HEK293 (cell line): ENCODE results near the gene EFCAB14.

Experiments used
- CTCF ChIA-PET: fragments of 350-600 bp; formaldehyde crosslinking; extraction: SDS; loops from one replicate; lab custom pipeline; 2021; ENCODE audit warnings: antibody characterized with exemption; lab: Yijun Ruan, JAX
- POLR2A ChIA-PET: fragments of 300-600 bp; formaldehyde crosslinking; extraction: SDS; loops from one replicate; lab custom pipeline; 2020; ENCODE audit warnings: antibody characterized with exemption, inconsistent platforms; lab: Yijun Ruan, JAX
- H3K27ac ChIP-seq: fragments of 200-500 bp; sonication (Bioruptor generic); 2 replicates; pipeline ENCODE4 v1.5.1; 2014; ENCODE audit warnings: low read depth, low read length, control low read depth, inconsistent platforms; ENCODE audit errors: extremely low read depth
- H3K36me3 ChIP-seq, 2 experiments: fragments of 200-500 bp in 1 of 2; sonication (Bioruptor generic) in 1 of 2; 1 replicate in 1 of 2; 2 replicates in 1 of 2; pipeline ENCODE4 v1.5.1; 2014 to 2017; ENCODE audit warnings: inconsistent platforms in 2 of 2, low read length in 2 of 2; ENCODE audit not compliant: control insufficient read depth in 2 of 2, insufficient read depth in 1 of 2
- H3K4me1 ChIP-seq: fragments of 200-500 bp; sonication (Bioruptor generic); 2 replicates; pipeline ENCODE4 v1.5.1; 2014; ENCODE audit warnings: mild to moderate bottlenecking, low read length, inconsistent platforms; ENCODE audit not compliant: control insufficient read depth, insufficient read depth
- H3K4me3 ChIP-seq: 2 replicates; pipeline ENCODE4 v1.5.1; 2011; ENCODE audit warnings: low read depth, mild to moderate bottlenecking, control low read depth, low read length, moderate library complexity
- H3K9me3 ChIP-seq: fragments of 200-500 bp; sonication (Bioruptor generic); 2 replicates; pipeline ENCODE4 v1.5.1; 2014; ENCODE audit warnings: low read depth, low read length, inconsistent platforms; ENCODE audit not compliant: control insufficient read depth, insufficient read depth
- HOXC10 ChIP-seq: sonication (generic); formaldehyde crosslinking; IDR thresholded peaks from 2 replicates; pipeline ENCODE4 v1.8.1; 2023; ENCODE audit warnings: mild to moderate bottlenecking, missing genetic modification reagents
- OVOL3 ChIP-seq: fragments of 450-650 bp; formaldehyde crosslinking; IDR thresholded peaks from 2 replicates; pipeline ENCODE4 v1.5.1; 2016; ENCODE audit warnings: missing biosample characterization, missing genetic modification characterization
- RBAK ChIP-seq: fragments of 450-650 bp; formaldehyde crosslinking; IDR thresholded peaks from 2 replicates; pipeline ENCODE4 v1.5.1; 2016; ENCODE audit warnings: missing biosample characterization, missing genetic modification characterization
- ZFP37 ChIP-seq: fragments of 450-650 bp; formaldehyde crosslinking; IDR thresholded peaks from 2 replicates; pipeline ENCODE4 v1.5.1; 2016; ENCODE audit warnings: missing biosample characterization, missing genetic modification characterization
- ZNF169 ChIP-seq: fragments of 450-650 bp; formaldehyde crosslinking; IDR thresholded peaks from 2 replicates; pipeline ENCODE4 v1.5.1; 2016; ENCODE audit warnings: missing biosample characterization, missing genetic modification characterization
- ZNF239 ChIP-seq: fragments of 450-650 bp; formaldehyde crosslinking; IDR thresholded peaks from 2 replicates; pipeline ENCODE4 v1.5.1; 2016; ENCODE audit warnings: missing biosample characterization, missing genetic modification characterization
- ZNF248 ChIP-seq: fragments of 450-650 bp; formaldehyde crosslinking; IDR thresholded peaks from 2 replicates; pipeline ENCODE4 v1.5.1; 2017; ENCODE audit warnings: missing biosample characterization, missing genetic modification characterization
- ZNF366 ChIP-seq: fragments of 450-650 bp; formaldehyde crosslinking; conservative IDR thresholded peaks from 2 replicates; pipeline ENCODE4 v1.5.1; 2016; ENCODE audit warnings: missing biosample characterization, missing genetic modification characterization
- ZNF473 ChIP-seq: fragments of 450-650 bp; formaldehyde crosslinking; IDR thresholded peaks from 2 replicates; pipeline ENCODE4 v1.5.1; 2017; ENCODE audit warnings: missing biosample characterization, missing genetic modification characterization
- ZNF510 ChIP-seq: fragments of 450-650 bp; formaldehyde crosslinking; IDR thresholded peaks from 2 replicates; pipeline ENCODE4 v1.5.1; 2018; ENCODE audit warnings: mild to moderate bottlenecking, missing genetic modification characterization, missing biosample characterization; ENCODE audit not compliant: insufficient replicate concordance
- ZNF521 ChIP-seq: fragments of 450-650 bp; formaldehyde crosslinking; IDR thresholded peaks from 2 replicates; pipeline ENCODE4 v1.5.1; 2017; ENCODE audit warnings: missing biosample characterization, mild to moderate bottlenecking, missing genetic modification characterization
- ZNF558 ChIP-seq: fragments of 450-650 bp; formaldehyde crosslinking; IDR thresholded peaks from 2 replicates; pipeline ENCODE4 v1.5.1; 2016; ENCODE audit warnings: missing biosample characterization, missing genetic modification characterization
- ZSCAN30 ChIP-seq: fragments of 450-650 bp; IDR thresholded peaks from 2 replicates; pipeline ENCODE4 v1.5.1; 2018; ENCODE audit warnings: missing biosample characterization, mild to moderate bottlenecking, missing genetic modification characterization, moderate library complexity
- TF ChIP-seq, protein P1 (sequence below): fragments of 450-650 bp; formaldehyde crosslinking; IDR thresholded peaks from 2 replicates; pipeline ENCODE4 v1.5.1; 2016; ENCODE audit warnings: missing biosample characterization, missing genetic modification characterization
- TF ChIP-seq, protein P2 (sequence below): fragments of 450-650 bp; formaldehyde crosslinking; IDR thresholded peaks from 2 replicates; pipeline ENCODE4 v1.5.1; 2017; ENCODE audit warnings: missing biosample characterization, mild to moderate bottlenecking, missing genetic modification characterization, moderate library complexity
- TF ChIP-seq, protein P3 (sequence below): fragments of 450-650 bp; formaldehyde crosslinking; conservative IDR thresholded peaks from 2 replicates; pipeline ENCODE4 v1.5.1; 2016; ENCODE audit warnings: low read depth, missing biosample characterization, missing genetic modification characterization
- TF ChIP-seq, protein P4 (sequence below): fragments of 450-650 bp; formaldehyde crosslinking; IDR thresholded peaks from 2 replicates; pipeline ENCODE4 v1.5.1; 2016; ENCODE audit warnings: missing biosample characterization, missing genetic modification characterization
- TF ChIP-seq, protein P5 (sequence below): fragments of 450-650 bp; formaldehyde crosslinking; IDR thresholded peaks from 2 replicates; pipeline ENCODE4 v1.5.1; 2017; ENCODE audit warnings: missing biosample characterization, missing genetic modification characterization

The EFCAB14 gene

DNA sequence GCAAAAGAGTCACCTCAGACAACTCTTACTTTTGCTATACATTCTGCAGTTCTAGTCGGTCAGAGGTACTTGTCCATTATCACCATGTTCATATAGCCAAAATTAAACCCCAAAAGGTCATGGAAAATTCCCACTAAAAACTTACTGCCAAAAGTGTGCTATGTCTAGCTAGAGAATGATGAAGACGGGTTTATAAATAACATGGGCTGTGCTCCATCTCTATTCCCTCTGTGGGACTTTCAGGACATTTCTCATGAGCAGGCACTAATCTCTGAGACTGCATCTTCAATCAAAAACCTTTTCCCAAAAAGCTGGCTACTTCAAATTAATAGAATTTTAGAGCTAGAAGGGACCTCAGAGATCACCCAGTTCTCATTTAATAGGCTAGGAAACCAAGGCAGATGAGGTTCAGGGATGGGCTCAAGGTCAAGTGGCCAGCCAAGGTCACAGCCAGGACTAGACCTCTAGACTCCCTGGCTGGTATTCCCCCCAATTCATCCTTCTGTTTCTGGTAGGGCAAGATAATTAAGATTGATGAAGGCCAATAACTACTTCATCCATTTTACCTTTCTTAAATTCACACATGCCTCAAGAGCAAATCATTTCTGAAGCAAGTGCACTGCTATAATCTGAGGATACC lies 81.3 kb downstream of the EFCAB14 start:
- no peaks in the 10 kb centered on the region for H3K4me1 ChIP-seq
- peaks cover 6 to 84% of the 10 kb centered on the region in 2 experiments; a peak in 2 of 3 replicates for H3K36me3 ChIP-seq
- TF ChIP-seq HOXC10: no peak
- TF ChIP-seq, protein P1, sequence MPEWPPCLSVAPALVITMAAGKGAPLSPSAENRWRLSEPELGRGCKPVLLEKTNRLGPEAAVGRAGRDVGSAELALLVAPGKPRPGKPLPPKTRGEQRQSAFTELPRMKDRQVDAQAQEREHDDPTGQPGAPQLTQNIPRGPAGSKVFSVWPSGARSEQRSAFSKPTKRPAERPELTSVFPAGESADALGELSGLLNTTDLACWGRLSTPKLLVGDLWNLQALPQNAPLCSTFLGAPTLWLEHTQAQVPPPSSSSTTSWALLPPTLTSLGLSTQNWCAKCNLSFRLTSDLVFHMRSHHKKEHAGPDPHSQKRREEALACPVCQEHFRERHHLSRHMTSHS (tag by site-specific recombination): no peak
- TF ChIP-seq ZNF248 (tag by site-specific recombination): no peak
- TF ChIP-seq, protein P2, sequence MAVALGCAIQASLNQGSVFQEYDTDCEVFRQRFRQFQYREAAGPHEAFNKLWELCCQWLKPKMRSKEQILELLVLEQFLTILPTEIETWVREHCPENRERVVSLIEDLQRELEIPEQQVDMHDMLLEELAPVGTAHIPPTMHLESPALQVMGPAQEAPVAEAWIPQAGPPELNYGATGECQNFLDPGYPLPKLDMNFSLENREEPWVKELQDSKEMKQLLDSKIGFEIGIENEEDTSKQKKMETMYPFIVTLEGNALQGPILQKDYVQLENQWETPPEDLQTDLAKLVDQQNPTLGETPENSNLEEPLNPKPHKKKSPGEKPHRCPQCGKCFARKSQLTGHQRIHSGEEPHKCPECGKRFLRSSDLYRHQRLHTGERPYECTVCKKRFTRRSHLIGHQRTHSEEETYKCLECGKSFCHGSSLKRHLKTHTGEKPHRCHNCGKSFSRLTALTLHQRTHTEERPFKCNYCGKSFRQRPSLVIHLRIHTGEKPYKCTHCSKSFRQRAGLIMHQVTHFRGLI (tag by site-specific recombination): no peak
- TF ChIP-seq RBAK (tag by site-specific recombination): no peak
- TF ChIP-seq ZNF510 (tag by site-specific recombination): no peak
- no peak for TF ChIP-seq ZNF239 (tag by site-specific recombination)
- TF ChIP-seq, protein P3, sequence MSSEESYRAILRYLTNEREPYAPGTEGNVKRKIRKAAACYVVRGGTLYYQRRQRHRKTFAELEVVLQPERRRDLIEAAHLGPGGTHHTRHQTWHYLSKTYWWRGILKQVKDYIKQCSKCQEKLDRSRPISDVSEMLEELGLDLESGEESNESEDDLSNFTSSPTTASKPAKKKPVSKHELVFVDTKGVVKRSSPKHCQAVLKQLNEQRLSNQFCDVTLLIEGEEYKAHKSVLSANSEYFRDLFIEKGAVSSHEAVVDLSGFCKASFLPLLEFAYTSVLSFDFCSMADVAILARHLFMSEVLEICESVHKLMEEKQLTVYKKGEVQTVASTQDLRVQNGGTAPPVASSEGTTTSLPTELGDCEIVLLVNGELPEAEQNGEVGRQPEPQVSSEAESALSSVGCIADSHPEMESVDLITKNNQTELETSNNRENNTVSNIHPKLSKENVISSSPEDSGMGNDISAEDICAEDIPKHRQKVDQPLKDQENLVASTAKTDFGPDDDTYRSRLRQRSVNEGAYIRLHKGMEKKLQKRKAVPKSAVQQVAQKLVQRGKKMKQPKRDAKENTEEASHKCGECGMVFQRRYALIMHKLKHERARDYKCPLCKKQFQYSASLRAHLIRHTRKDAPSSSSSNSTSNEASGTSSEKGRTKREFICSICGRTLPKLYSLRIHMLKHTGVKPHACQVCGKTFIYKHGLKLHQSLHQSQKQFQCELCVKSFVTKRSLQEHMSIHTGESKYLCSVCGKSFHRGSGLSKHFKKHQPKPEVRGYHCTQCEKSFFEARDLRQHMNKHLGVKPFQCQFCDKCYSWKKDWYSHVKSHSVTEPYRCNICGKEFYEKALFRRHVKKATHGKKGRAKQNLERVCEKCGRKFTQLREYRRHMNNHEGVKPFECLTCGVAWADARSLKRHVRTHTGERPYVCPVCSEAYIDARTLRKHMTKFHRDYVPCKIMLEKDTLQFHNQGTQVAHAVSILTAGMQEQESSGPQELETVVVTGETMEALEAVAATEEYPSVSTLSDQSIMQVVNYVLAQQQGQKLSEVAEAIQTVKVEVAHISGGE (tag by site-specific recombination): no peak
- no peak for TF ChIP-seq ZNF558 (tag by site-specific recombination)
- no peak for TF ChIP-seq ZNF521 (tag by site-specific recombination)
- TF ChIP-seq ZNF169: no peak
- no peak for TF ChIP-seq ZFP37 (tag by site-specific recombination)
- no peak for TF ChIP-seq ZNF366 (tag by site-specific recombination)
- TF ChIP-seq, protein P4, sequence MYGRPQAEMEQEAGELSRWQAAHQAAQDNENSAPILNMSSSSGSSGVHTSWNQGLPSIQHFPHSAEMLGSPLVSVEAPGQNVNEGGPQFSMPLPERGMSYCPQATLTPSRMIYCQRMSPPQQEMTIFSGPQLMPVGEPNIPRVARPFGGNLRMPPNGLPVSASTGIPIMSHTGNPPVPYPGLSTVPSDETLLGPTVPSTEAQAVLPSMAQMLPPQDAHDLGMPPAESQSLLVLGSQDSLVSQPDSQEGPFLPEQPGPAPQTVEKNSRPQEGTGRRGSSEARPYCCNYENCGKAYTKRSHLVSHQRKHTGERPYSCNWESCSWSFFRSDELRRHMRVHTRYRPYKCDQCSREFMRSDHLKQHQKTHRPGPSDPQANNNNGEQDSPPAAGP (tag by site-specific recombination): no peak
- TF ChIP-seq ZSCAN30 (tag by site-specific recombination): no peak
- TF ChIP-seq, protein P5, sequence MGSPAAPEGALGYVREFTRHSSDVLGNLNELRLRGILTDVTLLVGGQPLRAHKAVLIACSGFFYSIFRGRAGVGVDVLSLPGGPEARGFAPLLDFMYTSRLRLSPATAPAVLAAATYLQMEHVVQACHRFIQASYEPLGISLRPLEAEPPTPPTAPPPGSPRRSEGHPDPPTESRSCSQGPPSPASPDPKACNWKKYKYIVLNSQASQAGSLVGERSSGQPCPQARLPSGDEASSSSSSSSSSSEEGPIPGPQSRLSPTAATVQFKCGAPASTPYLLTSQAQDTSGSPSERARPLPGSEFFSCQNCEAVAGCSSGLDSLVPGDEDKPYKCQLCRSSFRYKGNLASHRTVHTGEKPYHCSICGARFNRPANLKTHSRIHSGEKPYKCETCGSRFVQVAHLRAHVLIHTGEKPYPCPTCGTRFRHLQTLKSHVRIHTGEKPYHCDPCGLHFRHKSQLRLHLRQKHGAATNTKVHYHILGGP: no peak
- no peak for TF ChIP-seq OVOL3 (tag by site-specific recombination)
- no peak for TF ChIP-seq ZNF473 (tag by site-specific recombination)
- TF ChIP-seq, all 188 proteins: peak for 0
- Histone ChIP-seq H3K27ac (no peak overlapping the region), H3K9me3 (no peaks in the 10 kb centered on the region), H3K4me3 (no peak overlapping the region)
- ChIA-PET POLR2A (no interaction called here), CTCF (no interaction called here)
